HG03025 (cell line): ENCODE results near the gene LRRC18.

Experiments used
- ATAC-seq: cut with Tn5 transposase; IDR thresholded peaks from one replicate; pipeline ENCODE4 v1.9.1; 2021; ENCODE audit warnings: mild to moderate bottlenecking, moderate library complexity; ENCODE audit not compliant: unreplicated experiment, low FRiP score

The LRRC18 gene

DNA sequence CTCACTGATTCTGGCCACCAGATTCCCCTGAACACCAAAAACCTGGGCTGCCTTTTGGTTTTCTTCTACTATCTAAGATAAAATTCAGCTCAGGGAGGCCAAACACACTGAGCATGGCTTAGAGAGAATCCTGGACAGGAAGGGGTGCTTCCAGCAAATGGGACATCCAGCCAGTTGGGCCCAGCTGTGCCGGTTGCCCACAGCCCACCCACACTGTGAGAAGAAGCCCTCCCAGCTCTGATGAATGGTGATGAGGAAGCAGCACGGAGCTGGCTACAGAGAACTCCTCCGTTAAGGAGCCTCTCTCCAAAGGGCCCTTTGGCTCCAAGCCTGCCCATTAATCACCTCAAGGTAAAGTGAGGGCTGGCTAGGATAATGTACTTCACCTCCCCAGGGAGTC is 15.9 kb downstream of the LRRC18 start:
- ATAC-seq, result no peak

DNA sequence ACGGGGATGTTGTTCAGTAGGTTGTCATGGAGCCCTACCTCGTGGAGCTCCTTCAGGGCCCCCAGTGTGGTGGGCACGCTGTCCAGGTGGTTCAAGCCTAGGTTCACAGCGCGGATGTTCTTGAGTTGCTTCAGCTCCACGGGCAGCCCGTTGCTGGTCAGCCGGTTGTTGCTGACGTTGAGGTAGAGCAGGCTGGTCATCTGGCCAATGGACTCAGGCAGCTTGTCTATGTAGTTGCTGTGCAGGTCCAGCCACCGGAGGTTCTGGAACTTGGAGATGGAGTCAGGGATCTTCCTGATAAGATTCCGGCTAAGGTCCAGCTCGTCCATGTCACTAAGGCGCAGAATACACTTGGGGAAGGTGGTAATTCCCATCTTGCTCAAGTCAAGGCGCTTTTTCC is 26.0 kb downstream of the LRRC18 start:
- ATAC-seq, result no peak

DNA sequence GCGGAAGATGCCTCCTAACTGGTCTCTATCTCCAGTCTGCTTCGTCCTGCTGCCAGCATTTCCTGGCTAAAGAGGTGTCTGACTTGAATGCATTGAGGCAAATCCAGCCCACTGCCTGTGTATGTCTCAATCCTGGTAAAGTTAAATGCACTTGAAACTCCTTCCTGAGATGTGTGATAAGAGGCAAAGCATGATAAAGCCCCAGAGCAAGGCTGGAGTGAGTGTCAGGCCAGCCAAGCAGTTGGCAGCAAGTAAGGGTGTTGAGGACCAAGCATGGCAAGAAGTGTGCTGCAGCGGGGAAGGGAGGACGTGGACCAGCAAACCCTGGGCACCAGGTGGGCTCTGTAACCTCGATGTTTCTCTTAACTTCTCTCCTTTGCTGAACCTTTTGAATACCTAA is 29.1 kb downstream of the LRRC18 start:
- no peak for ATAC-seq

DNA sequence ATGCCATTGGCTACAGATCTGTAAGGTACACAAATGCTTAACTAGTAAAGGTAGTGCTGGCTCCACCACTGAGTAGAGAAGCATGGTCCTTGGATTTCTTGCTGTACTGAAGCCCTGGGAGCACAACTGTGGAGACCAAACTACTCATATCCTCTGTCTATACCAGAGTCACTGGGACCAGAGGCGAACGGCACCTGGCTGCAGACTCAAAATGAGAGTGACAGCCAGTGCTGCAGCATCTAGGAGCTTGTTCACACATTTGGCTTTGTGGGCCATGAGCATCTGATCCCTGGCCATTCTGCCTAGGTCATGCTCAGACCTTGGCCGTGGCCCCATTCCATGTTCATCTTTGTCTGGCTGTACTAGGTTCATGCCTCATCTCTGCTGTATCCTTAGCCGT is 31.9 kb downstream of the LRRC18 start:
- ATAC-seq, result no peak

DNA sequence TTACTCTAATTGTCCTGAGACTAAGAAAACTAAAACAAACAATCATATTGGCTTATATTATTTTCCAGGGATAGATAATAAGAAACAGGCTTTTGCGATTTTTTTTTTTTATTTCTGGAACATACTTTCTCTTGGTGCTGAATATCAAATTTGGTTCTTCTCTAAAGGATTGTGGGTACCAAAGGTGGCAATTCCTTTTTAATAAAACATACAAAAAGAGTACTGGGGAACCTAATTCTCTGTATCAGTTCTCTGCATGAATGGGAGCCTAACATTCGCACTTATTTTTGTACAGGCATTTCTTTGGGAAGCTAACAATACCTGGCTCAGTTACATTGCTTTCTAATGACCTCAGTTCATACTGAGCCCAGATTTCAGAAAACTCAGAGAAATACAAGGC is 32.8 kb downstream of the LRRC18 start:
- ATAC-seq, result no peak

DNA sequence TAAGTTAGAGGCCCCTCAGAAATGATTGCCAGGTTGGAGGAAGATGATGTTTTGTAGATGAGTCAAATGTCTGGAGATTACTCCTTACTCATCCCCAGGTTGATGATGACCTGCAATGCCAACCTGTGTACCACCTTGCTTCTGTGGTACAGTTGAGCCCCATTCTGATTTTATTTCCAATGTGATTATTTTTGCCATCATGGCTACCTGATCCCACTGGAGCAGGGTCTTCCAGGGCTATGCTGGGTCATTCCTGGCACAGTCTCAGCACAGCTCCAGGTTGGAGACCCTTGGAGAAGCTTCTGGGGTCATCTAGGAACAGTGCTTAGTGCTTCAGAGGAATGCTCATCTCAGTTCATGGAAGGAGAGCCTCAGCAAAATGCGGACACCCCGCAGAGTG is 34.3 kb downstream of the LRRC18 start:
- ATAC-seq, result no peak

DNA sequence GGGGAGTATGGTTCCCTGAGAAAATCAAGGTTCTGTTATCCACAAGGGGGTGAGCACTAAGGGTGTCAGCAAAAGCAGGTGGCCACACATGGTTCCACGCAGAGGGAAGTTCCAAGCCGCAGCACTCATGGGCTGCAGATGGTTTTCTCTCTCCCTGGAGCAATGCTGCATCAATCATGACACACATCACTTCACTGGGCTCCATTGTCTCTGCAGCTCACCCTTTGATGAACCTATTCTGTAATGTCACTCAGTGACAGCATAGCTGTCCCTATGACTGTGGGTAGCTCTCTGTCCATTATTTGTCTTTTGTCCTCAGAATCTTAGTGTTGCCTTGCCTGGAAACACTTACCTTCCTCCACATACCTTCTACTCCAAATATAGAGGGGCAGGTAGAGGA is 34.8 kb downstream of the LRRC18 start:
- no peak for ATAC-seq

DNA sequence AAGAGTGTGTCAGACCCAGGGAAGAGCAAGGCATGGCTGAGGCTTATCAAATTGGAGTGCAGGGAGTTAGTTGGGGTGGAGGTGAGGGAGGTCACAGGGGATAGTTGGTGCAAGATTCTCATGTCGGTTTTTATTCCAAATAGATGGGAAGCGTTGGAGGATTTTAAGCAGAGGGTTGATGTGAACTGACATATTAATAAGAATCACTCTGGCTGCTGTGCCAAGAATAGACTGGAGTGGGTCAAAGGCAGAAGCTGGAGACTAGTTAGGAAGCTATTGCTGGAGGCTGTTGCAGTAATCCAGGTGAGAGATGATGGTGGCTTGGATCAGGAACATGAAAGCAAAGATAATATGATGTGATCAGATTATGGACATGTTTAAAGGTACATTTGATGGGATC is 36.5 kb downstream of the LRRC18 start:
- ATAC-seq, result no peak

DNA sequence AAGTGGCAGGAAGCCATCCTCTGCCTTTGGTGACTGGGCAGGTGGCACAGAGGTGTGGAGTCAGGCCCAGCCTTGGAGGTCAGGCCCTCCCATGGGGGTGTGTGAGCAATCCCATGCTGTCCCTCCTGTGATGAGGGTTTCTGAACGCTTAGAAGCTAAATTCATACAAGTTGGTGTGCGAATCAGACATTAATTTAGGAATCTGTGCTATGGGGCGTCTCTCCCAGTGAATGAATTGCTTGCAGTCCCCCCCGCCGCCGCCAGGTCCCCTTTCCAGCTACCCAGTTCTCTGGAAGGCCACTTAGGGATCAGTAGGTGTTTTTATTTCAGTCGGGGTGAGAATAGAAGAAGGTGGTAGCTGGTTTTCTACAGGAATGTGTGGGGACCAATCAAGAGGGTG is 37.5 kb downstream of the LRRC18 start:
- no peak for ATAC-seq

DNA sequence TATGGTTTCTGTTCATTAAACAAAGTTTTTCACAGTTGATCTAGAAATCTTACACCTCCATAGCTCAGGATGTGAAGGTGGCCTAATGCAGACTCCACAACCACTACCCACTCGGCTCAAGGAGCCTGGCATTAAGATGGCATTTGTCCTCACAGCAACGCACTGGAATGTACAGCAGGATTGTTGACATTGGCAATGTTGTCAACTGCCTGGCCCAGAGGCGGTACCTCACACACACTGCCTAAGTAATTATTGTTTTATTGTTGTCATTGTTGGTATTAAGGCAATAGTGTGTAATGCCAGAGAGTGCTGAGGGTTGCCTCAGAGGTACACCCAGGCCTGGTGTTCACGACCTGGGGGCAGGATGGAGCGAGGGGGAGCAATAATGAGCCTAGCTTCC is 38.3 kb downstream of the LRRC18 start:
- no peak for ATAC-seq

DNA sequence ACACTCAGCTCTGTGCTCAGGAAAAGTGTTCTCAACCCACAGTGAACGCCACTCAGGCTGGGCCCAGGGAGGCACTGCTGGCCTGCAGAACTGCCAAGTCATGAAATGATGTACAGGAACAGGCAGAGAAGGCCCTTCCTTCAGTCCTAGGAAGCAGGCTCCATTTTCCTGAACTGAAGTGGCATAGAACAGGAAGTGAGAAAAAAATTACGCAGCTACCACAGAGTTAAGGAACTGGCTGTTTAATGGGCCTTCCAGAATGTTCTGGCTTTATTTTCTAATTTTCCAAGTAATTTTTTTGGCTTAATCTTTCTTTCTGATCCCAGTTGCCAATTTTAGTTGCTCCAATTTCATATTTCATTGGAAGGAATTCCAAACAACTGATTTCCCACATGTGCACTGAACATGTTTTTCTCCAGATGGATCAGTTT is 39.3 kb downstream of the LRRC18 start:
- no peak for ATAC-seq

DNA sequence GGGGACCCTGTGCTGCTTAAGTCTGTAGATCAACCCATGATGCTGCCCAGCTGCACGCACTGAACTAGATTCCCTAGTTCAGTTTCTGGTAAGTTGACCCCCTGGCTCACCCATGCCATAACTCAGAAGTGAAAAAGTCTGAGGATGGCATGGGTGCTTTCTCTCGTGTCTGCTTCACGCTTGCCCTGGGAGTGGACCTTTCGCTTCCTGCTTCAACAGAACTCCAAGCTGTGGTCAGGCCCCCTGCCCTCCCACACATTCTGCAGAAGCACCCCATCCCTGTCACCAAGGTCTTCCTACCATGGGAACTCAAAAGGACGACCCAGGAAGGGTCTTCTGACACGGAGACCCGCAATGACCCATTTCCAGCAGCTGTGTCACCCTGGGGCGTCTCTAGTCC is 39.9 kb downstream of the LRRC18 start:
- ATAC-seq, result no peak

DNA sequence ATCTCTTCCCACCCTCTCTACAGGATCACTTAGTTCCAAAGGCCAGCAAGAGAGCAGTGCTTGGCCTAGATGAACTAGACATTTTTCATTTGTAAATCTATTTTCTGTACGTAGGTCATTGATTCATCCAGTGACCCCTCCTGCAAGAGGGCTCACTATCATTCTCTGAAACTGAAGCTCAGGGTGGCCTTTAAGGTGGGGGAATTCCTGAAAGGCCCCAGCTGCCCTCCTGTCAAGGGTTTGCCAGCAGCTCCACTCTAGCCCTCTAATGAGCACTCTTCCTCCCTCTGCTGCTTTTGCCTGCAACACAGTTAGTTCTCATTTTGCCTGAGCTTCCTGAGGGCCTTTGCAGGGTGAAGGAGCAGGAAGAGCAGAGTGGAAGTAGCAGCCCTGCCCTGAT is 41.2 kb downstream of the LRRC18 start:
- no peak for ATAC-seq

DNA sequence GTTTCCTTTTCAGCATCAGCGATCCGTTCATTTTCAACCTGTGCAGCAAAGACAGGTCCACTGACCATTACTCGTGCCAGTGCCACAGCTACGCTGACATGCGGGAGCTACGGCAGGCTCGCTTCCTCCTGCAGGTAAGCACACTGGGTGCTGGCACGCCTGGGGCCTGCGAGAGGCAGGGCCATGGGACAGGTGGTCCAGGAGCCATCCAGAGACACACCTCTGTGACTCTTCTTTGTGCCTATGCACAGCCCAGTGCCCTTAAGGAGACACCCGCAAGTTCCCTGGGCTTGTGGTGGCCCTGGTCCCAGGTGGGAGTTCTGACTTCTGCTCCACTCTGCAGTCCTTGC is 42.2 kb downstream of the LRRC18 start:
- ATAC-seq, result no peak

DNA sequence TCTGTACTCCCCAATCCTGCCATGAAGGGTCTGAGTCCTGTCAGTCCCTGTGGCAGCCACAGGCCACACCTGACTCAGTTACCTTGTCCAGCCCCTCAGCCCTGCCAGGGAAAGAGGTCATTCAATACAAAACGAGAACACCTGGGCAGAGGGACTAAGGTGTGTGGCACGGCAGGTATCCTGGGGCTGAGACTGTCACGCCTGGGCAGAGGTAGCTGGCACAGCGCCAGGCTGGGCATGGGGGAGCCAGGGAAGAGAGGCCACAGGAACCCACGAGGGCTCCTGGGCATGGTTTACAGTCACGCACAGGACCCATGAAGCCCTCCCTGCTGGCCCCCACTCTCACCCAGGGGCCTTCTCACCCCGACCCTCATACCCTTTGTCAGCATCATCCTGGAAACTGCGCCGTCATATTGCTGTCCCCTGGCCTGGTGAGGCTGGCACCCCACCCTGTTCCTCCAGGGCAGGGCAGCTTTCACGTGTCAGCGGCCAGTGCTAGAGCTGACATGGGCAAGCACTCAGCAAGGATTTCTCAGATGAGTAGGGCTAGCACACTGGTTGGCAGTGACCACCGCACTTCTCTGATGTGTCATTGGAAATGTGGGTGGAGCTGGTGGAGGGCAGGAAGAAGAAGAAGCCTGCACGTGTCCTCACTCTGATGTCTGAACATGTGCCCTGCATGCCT is 42.7 kb downstream of the LRRC18 start:
- no peak for ATAC-seq

DNA sequence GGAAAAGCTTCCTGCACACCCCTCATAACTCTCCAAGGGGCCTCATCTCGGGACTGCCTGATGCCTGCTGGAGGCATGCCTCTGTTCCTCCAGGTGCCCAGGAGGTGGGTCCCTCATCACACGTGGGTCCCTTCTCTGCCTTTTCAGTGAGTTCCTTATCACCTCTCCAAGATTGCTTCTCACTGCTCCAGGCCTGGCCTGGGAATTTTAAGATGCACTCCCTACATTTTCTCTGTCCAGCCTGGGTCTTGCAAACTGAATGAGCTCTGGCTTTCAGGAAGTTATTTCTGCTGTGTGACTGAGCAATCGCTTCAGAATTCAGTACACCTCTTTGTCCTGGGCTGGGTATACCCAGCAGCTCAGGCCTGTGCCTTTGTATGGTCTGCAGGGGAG is 43.8 kb downstream of the LRRC18 start:
- no peak for ATAC-seq

DNA sequence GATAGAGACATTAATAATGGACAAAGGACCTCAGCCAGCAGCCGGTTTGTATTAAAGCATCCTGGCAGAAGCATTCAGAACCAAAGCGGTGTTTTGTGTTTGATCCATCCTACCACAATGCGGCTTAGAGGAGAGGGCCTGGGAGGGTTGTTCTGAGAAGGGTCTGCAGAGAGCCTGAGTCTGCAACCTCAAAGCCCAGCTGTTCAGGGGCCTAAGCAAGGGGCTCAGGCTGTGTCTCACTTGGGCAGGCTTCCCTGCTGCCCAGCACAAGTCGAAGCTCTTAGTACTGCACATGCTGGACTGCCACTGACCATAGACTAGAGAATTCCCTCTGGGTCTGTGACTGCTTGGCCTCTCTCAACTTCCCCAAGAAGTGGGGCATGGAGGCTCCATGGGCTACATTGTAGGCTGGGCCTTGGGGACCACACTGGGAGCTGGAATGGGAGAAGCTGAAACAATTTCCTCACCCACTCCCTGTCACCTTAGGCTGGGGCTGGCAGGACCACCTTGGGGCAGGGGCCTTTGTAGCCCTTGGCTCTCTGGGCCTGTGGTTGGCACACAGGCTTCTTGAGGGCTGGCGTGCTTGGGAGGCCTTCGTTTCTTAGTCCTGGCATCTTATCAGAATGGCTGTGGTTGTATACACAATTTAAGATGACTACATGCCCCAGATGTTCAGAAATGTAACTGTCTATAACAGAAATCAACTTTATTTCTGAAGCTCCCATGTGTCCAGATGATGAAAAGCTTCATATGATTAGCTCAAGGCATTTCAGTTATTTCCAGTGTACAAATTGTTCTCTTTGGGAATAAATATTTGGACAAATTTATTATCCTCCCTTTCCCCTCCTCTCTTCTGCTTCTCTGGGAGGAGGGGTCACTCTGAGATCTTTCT is 44.5 kb downstream of the LRRC18 start:
- ATAC-seq, result no peak

DNA sequence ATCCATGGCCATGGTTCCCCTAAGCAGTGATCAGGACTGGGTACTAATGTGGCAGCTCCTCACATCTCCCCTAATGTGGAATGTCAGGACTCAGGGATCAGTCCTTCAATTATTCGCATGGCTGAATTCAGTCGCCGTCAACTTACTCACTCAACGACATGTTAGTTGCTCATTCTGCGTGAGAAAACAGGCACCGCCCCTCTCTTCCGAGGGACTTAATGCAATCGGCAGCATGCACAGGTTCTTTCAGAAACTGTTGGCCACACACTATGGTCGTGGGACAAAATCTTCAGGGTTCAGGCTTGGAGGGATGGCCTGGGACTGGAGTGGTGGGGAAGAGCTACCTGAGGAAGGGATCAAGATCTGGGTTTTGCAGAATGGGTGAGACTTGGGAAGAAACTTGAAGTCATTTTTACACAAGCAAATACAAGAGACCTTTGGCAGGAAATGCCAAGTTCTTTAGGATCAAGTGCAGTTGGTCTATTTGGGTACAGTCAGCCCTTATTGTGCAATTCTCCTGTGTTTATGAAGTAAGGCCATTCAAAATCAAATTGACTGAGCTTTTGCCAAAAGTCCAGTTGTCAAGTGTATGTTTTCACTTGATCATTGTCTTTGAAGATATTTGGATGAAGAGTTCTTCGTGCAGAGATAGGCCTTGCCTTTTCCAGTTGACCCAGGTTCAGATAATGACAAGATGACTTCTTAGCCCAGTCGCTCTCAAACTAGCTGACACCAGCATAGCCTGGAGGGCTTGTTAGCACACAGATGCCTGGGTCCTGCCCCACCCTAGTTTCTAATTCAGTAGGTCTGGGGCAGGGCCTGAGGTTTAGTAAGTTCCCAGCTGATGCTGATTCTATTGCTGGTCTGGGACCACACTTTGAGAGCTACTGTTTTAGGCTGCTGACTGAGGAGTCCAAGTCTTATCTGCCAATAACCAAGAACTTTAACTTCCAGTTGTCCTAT is 48.5 kb downstream of the LRRC18 start:
- ATAC-seq, result no peak

DNA sequence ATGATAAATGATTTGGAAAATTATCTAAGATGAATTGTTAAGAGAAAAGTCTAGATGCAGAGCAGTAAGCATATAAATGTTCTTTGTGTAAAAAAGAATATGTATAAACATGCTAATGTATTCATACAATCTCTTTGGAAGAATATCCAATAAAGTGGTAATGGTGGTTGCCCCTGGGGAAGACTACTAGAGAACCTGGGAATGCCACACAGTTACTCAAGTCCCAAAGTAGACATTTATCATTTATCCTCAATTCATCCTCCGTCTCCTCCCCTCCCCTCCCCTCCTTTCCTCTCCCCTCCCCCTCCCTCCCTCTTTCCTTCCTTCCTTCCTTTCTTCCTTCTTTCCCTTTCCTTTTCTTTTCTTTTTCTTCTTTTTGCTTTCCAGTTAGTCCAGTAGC is 51.7 kb downstream of the LRRC18 start:
- ATAC-seq, result no peak

DNA sequence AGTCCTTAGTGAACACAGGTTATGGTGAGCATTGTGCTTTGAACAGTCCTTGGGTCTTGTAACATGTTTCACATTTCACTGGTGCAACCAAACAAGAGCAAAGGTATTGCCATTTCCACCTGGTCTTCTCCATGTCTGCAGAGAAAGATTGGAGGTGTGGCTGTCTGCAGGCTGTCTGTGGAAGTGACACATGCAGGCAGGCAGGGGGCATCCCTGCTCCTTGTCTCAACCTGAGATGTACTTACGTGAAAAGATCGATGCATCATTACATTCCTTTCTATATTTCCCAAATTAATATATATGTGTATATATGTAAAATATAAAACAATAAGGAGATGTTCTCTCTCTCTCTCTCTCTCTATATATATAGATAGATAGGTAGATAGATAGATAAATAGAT is 54.3 kb downstream of the LRRC18 start:
- ATAC-seq, result no peak
